NCI-H1436 treated with DMSO at 0.1 percent for 48 hours (cell line): ENCODE measurements around the gene VPS13A.
"Not testable (repeated sequence)": the region's sequence is repeated elsewhere in the genome, so short reads cannot be mapped to it uniquely, and the experiment has no call there.

Source experiments
- DNase-seq: peaks from one replicate; lab custom pipeline; 2025; lab: John Stamatoyannopoulos, UW

VPS13A gene

DNA sequence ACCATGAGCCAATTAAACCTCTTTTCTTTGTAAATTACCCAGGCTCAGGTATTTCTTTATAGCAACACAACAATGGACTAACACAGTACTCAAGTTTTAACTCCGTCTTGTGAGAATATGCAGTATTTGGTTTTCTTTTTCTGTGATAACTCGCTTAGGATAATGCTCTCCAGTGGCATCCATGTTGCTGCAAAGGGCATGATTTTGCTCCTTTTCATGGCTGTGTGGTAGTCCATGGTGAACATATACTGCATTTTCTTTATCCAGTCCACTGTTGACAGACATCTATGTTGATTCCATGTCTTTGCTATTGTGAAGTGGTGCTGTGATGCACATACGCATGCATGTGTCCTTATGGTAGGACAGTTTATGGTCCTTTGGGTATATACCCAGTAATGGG lies 10.9 kb downstream of the VPS13A start:
- no peak for DNase-seq

DNA sequence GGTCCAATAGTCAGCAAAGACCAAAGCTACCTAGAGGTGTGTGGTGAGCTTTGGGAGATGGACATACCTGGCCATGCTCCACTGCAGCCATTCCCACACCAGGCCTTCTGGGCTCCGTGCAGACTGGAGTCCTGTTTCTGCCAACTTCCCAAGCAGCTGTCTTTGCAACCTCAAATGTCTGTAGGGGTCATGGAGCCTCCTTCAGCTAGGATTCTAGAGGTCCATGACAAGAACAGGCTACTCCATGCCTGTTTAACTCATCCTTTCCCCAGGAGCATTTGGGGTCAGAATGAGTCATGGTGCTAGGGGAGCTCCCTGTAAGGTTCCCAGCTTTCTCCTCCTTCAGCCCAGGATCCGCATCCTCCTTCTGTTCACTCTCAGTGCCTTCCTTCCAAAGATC lies 17.1 kb downstream of the VPS13A start:
- DNase-seq: no peak

DNA sequence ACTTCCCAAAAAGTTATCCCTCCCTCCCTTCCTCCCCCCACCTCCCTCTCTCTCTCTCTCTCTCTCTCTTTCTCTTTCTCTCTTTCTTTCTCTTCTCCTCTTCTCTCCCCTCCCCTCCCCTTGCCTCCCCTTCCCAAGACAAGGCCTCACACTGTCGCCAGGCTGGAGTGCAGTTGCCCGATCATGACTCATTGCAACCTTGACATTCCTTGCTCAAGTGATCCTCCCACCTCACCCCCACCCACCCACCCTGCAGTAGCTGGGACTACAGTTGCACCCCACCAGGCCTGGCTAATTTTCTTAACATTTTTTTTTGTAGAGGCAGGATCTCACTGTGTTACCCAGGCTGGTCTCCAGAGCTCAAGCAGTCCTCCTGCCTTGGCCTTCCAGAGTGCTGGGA lies 32.8 kb downstream of the VPS13A start:
- DNase-seq: no peak

DNA sequence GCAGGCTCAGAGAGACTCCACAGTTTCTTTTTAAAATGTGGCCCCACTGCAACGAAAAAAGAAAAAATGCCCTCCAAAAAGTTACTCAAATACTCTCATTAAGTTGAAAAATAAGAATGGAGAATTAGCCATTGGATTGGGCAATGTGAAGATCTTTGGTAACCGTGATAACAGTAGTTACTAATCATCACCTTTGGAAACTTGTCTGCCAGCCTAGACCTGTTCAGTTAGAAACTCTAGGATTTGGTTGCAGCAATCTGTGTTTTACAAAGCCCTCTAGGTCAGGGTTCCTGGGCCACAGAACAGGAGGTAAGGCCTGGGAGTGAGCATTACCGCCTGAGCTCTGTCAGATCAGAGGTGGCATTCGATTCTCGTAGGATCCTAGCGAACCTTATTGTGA lies 34.2 kb downstream of the VPS13A start:
- DNase-seq: no peak

DNA sequence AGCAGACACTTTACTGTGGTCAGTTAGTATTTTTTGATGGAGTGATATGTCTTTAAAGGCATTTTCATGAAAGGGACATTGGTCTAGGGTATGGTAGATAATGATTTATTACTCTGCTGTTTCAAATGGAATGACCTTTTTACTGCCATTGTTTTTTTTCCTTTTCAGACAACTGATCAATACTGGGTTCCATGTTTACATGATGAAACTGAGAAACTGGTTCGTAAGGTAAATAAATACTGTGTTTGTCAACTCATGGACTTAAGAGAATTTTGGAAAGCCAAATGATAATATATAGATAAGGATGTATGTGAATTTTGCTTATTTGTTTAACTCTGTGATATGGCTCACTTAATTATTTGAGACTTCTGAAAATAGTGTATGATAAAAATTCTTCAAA lies 35.5 kb downstream of the VPS13A start:
- no peak for DNase-seq

DNA sequence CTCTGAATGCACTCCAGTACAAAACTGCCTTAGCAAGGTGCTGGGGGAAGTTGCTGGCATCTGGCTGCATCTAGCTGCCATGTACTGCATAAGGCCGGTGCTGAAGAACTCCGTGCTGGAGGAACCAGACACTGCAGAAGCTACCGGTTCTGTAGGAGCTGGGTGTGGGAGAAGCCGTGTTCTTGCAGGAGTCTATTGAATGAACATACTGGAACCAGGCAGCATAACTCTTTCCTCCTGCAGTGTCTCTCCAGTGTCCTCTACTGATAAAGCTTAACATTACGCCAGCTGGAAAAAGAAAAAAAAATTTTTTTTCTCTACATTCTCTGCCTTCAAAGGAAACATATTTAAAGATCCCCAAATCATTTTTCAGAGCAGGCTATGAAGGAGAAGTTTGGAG lies 38.5 kb downstream of the VPS13A start:
- no peak for DNase-seq

DNA sequence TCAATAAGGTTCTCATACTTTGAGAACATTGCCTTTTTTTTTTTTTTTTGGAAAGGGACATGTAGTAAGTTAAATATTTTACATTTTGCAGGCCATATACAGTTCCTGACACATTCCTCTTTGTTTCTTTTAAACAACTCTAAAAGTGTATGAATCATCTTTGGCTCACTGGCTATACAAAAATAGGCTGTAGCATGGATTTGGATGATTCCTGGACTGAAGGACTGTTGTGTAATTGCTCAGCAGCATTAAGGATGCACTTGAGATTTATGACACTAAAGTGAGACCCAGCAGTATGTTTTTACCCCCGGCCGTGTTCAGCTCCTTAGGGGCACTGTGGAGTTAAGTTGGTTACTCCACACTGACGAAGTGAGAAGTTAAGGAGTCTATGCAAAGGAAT lies 41.3 kb downstream of the VPS13A start:
- no peak for DNase-seq

DNA sequence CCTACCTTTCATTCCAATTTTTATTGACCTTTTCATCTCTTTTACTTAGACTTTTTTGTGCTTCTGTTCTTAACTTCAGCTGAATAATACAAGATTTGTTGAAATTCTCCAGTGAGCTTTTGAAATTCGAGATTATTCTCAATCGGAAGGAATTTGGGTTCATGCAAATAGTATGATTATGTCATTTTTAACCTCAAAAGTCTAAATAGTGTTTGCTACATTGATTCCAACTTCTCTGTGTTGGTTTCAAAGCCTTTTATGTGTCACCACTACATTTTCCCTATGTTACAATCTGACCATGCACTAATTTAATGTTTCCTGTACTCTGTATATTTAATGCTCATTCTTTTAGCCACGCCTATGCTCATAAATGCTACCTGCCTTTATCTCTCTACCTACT lies 44.1 kb downstream of the VPS13A start:
- no peak for DNase-seq

DNA sequence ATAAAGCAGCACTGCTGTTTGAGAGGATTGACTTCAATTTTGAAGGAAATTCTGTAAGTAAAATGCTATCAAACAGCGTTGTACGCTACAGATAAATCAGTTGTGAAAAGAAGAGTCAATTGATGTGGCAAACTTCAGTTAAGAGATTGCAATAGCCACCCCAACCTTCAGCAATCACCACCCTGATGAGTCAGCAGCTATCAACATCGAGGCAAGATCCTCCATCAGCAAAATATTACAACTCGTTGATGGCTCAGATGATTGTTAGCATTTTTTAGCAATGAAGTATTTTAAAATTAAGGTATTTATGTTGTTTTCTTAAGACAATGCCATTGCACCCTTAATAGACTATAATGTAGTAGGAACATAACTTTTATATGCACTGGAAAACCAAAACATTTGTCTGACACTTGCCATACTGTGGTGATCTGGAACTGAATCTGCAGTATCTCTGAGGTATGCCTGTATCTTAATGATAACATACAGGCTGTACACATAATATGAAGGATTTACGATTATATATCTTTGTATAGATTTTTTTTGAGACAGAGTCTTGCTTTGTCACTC lies 47.5 kb downstream of the VPS13A start:
- no peak for DNase-seq

DNA sequence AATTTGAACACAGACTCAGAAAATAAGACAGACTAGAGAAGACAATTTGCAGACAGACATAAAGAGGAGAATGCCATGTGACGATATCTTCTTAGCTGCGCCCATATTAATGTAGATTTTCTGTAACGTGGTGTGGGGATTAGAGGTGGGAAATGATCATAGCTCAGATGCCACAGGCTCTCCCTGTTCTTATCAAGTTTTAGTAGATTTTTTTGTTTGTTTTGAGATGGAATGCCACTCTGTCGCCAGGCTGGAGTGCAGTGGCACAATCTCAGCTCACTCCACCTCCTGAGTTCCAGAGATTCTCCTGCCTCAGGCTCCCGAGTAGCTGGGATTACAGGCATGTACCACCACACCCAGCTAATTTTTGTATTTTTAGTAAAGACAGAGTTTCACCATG lies 59.4 kb downstream of the VPS13A start:
- no peak for DNase-seq

DNA sequence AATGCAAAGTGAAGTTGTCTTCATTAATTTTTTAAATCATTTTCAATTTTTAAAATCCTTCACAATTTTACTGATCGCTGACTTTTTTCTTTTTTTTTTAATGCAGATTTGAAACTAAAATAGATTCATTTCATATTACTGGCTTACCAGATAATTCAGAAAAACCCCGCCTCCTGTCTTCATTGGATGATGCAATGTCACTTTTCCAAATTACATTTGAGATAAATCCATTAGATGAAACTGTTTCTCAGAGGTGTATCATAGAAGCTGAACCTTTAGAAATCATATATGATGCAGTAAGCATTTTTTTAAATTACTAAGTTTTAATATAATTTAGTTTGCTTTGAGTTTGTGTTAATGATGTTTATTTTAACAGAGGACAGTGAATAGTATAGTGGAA lies 60.6 kb downstream of the VPS13A start:
- no peak for DNase-seq

DNA sequence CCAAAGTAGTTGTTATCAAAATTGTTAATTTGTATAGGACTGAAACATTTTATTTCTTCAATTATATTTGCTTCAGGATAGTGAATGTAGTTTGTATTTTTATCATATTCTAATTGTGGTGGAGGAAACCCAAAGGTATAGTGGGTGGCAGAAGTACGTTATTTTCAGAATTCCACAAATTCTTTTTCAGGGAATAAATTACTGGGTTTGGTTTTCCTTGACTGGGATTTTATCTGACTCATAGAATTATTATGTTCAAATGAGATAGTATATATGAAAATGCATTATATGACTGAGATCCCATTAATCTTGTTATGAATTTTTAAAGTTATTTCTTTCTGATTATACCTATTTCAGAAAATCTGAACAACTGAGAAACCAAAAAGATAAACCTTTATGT lies 73.7 kb downstream of the VPS13A start:
- DNase-seq: no peak

DNA sequence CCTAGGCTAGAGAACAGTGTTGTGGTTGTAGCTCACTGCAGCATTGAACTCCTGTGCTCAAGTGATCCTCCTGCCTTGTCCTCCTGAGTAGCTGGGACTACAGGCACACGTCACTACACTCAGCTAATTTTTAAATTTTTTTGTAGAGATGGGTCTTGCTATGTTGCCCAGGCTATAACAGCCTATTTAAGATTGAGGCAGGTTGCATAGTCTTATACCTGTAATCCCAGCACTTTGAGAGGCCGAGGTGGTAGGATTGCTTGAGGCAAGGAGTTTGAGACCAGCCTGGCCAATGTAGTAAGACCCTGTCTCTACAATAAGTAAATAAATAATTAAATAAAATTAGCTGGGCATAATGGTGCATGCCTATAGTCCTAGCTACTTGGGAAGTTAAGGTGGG lies 79.9 kb downstream of the VPS13A start:
- no peak for DNase-seq

DNA sequence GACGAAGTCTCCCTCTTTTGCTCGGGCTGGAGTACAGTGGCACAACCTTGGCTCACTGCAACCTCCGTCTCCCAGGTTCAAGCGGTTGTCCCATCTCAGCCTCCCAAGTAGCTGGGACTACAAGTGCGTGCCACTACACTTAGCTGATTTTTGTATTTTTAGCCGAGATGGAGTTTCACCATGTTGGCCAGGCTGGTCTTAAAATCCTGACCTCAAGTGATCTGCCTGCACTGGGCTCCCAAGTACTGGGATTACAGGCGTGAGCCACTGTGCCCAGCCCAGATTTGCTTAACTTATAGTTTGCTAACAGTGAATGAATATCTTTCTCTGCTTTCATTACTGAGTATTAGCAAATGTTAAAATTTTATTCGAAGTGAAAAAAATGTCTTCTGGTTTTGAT lies 84.3 kb downstream of the VPS13A start:
- DNase-seq: no peak

DNA sequence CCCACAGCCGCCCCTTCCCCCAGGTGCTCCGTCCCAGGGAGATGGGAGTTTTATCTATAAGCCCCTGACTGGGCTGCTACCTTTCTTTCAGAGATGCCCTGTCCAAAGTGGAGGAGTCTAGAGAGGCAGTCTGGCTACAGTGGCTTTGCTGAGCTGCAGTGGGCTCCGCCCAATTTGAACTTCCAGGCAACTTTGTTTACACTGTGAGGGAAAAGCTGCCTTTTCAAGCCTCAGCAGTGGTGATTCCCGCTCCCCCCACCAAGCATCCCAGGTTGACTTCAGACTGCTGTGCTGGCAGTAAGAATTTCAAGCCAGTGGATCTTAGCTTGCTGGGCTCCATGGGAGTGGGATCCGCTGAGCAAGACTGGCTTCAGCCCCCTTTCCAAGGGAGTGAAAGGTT lies 90.4 kb downstream of the VPS13A start:
- DNase-seq: not testable (repeated sequence)

DNA sequence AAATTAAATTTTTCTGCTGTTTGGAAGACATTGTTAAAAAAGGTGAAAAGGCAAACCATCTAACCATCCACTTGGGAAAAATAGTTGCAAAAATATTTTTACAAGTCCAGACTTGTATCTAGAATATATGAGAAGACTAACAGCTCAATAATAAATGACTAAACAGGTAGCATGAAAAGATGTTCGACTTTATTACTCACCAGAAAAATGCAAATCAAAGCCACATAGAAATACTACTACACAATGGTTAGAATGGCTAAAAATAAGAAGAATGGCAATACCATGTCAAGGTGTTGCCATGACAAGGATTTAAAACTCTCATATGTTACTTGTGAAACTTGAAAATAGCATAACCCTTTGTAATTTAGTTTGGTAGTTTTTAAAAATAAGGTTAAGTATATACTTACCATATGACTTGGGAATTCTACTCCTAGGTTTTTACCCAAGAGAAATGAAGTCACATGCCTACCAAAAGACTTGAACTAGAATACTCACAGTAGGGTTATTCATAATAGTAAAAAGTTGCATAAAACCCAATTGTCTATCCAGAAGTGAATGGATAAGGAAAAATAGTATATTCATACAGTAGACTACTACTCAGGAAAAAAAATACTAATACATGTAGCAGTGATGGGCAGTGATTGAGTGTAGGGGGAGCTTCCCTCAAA lies 93.8 kb downstream of the VPS13A start:
- no peak for DNase-seq

DNA sequence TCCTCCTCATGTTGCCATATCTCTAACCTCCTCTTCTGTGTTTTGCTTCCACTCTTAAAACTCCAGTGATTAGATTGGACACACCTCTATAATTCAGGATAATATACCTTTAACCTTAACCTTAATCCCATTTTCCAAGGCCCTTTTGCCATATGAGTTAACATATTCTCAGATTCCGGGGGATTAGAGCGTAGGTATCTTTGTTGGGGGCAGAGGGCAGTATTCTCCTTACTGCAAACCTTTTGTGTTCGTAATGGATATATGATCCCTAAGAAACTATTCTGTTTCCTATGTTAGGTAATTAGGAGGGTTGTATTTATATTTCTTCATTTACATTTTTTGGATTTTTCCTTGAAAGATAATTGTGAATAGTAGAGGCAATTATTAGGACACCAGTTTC lies 99.5 kb downstream of the VPS13A start:
- DNase-seq: no peak

DNA sequence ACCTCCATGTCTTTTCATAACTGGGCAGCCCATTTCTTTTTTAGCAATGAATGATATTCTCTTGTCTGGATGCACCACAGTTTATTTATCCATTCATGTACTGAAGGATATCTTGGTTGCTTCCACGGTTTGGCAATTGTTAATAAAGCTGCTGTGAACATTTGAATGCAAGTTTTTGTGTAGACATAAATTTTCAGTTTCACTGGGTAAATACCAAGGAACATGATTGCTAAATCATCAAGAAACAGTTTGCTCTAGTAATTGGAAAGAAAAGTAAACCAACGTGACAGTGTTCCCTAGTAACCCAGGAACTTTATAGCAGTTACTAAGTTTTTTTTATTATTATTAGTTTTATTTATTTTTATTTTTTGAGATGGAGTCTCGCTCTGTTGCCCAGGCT lies 100.4 kb downstream of the VPS13A start:
- DNase-seq: no peak

DNA sequence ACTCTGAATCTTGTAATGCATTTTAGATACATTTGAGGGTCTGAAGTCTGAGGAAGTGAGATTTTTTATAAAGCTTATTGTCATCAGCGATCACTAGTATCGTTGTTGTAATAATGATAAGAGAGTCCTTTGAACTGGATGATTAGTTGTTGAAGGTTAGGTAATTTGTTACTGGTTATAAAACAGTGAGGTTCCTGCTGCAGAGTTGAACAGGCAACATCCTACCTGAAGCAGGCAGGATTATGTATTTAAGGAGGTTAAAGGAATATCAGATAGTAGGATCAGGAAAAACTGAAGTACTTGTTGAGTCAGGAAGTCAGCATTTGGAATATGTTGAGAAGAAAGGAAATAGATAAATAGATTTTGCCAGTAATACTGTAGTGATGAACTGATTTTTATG lies 106.7 kb downstream of the VPS13A start:
- DNase-seq: no peak

DNA sequence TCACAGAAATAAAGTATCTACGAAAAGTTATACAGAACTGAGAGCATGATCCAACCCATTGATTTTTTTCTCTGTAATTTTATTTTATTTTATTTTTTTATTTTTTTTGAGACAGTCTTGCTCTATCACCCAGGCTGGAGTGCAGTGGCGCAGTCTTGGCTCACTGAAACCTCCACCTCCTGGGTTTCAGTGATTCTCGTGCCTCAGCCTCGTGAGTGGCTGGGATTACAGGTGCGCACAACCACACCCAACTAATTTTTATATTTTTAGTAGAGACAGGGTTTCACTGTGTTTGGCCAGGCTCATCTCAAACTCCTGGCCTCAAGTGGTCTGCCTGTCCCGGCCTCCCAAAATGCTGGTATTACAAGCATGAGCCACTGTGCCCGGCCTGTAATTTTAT lies 107.3 kb downstream of the VPS13A start:
- DNase-seq: no peak

DNA sequence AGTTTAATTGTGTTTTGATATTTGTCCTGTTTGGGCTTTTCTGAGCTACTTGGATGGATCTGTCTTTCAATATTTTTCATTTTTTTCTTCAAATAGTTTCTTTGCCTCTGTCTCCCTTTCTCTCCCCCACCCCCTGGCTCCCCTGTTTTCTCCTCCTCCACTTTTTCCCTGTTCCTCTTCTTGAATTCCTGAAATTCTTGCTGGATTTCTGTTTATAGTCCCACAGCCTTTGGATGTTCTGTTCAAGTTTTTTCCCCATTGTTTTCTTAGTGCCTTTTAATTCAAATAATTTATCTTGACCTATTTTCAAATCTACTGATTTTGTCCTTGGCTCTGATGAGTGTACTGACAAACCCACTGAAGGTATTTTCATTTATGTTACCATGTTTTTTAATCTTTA lies 113.0 kb downstream of the VPS13A start:
- no peak for DNase-seq

DNA sequence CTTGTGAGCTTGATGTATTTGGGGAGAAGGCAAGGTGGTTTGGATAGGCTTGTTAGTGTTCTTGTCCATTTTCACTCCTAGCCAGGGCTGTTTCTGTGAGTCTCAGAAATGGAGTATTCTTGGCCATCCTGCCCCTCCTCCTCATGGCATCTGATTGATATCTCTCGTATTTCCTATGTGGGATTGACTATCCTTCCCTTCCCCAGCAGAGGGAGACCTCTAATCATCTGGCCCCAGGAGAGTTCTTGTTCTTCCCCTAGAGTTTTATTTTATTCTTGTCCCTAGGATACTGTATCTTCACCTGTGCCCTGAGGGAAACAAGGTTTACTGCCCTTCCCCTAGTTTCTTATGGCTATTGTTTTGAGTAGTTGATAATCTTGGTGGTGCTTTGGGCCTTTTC lies 114.4 kb downstream of the VPS13A start:
- DNase-seq: no peak

DNA sequence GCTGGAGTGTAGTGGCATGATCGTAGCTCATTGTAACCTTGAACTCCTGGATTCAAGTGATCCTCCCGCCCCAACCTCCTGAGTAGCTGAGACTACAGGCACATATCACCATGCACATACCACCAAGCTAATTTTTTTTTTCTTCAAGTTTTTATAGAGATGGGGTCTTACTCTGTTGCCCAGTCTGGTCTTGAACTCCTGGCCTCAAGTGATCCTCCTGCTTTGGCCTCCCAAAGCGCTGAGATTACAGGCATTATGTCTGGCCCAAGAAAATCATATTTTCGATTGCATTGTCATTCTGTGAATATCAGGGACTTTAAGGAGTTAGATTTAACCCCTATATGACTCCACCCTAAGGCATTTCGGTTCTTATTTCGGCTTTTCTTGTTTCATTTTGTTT lies 116.6 kb downstream of the VPS13A start:
- no peak for DNase-seq

DNA sequence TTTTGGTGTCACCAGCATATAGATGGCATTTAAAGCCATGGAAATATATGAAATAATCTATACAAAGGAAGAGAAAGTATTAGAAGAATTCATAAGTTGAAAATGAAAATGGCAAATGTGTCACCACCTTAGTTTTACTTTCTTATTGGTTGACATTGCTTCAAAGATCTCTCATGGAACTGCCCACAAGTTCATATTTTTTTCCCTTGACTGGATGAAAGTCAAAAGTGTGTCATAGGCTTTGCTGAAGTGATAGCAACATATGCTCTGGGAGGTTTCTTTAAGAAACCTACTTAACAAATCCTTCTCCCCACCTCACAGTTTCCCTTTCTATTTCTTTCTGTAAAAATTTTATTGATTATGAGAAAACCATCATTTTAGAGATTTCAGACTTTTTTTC lies 127.2 kb downstream of the VPS13A start:
- no peak for DNase-seq
